Liver (tissue), 9 donors: ENCODE measurements around the gene TTC7B. TPM values are rescaled to one million over a fixed set of nuclear protein-coding genes. Genes with fewer than 3 reads are reported as not detected.

Experiments used
- DNase-seq: peaks from one replicate; pipeline ENCODE4 v3.0.0-alpha.2; 2017; ENCODE audit warnings: low spot score
- H3K27ac ChIP-seq, 2 donors: one replicate each; pipeline ENCODE4 v1.7.0; 2013; ENCODE audit warnings: inconsistent platforms in 2 of 2, low read length in 2 of 2, control low read depth in 1 of 2, low read depth in 1 of 2, mild to moderate bottlenecking in 1 of 2
- H3K27me3 ChIP-seq, 4 donors: one replicate each; pipeline versions ENCODE4 v1.6.1 to v1.7.0; 2013; ENCODE audit warnings: low read length in 3 of 4, inconsistent platforms in 1 of 4, mild to moderate bottlenecking in 1 of 4, moderate library complexity in 1 of 4; ENCODE audit not compliant: control insufficient read depth in 4 of 4, insufficient read depth in 4 of 4
- H3K36me3 ChIP-seq, 4 donors: one replicate each; pipeline versions ENCODE4 v1.6.1 to v1.7.0; 2013; ENCODE audit warnings: low read length in 3 of 4, mild to moderate bottlenecking in 3 of 4, low read depth in 1 of 4, moderate library complexity in 1 of 4; ENCODE audit not compliant: control insufficient read depth in 4 of 4, insufficient read depth in 3 of 4
- H3K4me1 ChIP-seq, 4 donors: one replicate each; pipeline versions ENCODE4 v1.6.1 to v1.7.0; 2013; ENCODE audit warnings: low read length in 3 of 4, mild to moderate bottlenecking in 3 of 4, moderate library complexity in 1 of 4; ENCODE audit not compliant: control insufficient read depth in 4 of 4, insufficient read depth in 4 of 4
- H3K4me3 ChIP-seq, 3 donors: one replicate each; pipeline versions ENCODE4 v1.6.1 to v1.7.0; 2013; ENCODE audit warnings: low read length in 3 of 3, control low read depth in 1 of 3, low read depth in 1 of 3, mild to moderate bottlenecking in 1 of 3
- H3K9ac ChIP-seq, 2 donors: one replicate each; pipeline ENCODE4 v1.7.0; 2013; ENCODE audit warnings: low read length in 2 of 2, mild to moderate bottlenecking in 2 of 2, moderate library complexity in 2 of 2, control low read depth in 1 of 2, low read depth in 1 of 2
- H3K9me3 ChIP-seq, 4 donors: one replicate each; pipeline versions ENCODE4 v1.6.1 to v1.7.0; 2013; ENCODE audit warnings: low read length in 3 of 4; ENCODE audit not compliant: control insufficient read depth in 4 of 4
- ATF3 ChIP-seq: IDR thresholded peaks from 2 replicates; pipeline ENCODE4 v1.6.1; 2016; ENCODE audit warnings: antibody characterized with exemption
- CTCF ChIP-seq: fragments of 150-350 bp; IDR thresholded peaks from 2 replicates; pipeline ENCODE4 v1.5.1; 2017; ENCODE audit warnings: improper control_type of control experiment, low read depth, low read length; ENCODE audit not compliant: missing input control
- EGR1 ChIP-seq, 2 donors: IDR thresholded peaks; 2 replicates each; pipeline ENCODE4 v1.6.1; 2016 to 2018; ENCODE audit warnings: antibody characterized with exemption in 2 of 2, low read depth in 2 of 2
- FOXA1 ChIP-seq: IDR thresholded peaks from 2 replicates; pipeline ENCODE4 v1.6.1; 2016; ENCODE audit warnings: antibody characterized with exemption
- FOXA2 ChIP-seq: IDR thresholded peaks from 2 replicates; pipeline ENCODE4 v1.6.1; 2016; ENCODE audit warnings: antibody characterized with exemption
- GABPA ChIP-seq, 2 donors: IDR thresholded peaks in 1 of 2; conservative IDR thresholded peaks in 1 of 2; 2 replicates each; pipeline ENCODE4 v1.6.1; 2016; ENCODE audit warnings: antibody characterized with exemption in 2 of 2, mild to moderate bottlenecking in 1 of 2, moderate library complexity in 1 of 2
- HNF4A ChIP-seq, 2 donors: conservative IDR thresholded peaks; 2 replicates each; pipeline ENCODE4 v1.6.1; 2016; ENCODE audit warnings: antibody characterized with exemption in 2 of 2, mild to moderate bottlenecking in 2 of 2
- HNF4G ChIP-seq: IDR thresholded peaks from 2 replicates; pipeline ENCODE4 v1.6.1; 2016; ENCODE audit warnings: antibody characterized with exemption
- JUND ChIP-seq, 2 donors: IDR thresholded peaks; 2 replicates each; pipeline ENCODE4 v1.6.1; 2016; ENCODE audit warnings: antibody characterized with exemption in 2 of 2
- MAX ChIP-seq: IDR thresholded peaks from 2 replicates; pipeline ENCODE4 v1.6.1; 2016; ENCODE audit warnings: antibody characterized with exemption
- NR2F2 ChIP-seq: IDR thresholded peaks from 2 replicates; pipeline ENCODE4 v1.6.1; 2016; ENCODE audit warnings: antibody characterized with exemption
- RAD21 ChIP-seq, 2 donors: IDR thresholded peaks; 2 replicates each; pipeline ENCODE4 v1.6.1; 2016; ENCODE audit warnings: antibody characterized with exemption in 2 of 2, mild to moderate bottlenecking in 2 of 2
- REST ChIP-seq: IDR thresholded peaks from 2 replicates; pipeline ENCODE4 v1.6.1; 2016; ENCODE audit warnings: antibody characterized with exemption, mild to moderate bottlenecking
- SP1 ChIP-seq: IDR thresholded peaks from 2 replicates; pipeline ENCODE4 v1.6.1; 2018; ENCODE audit warnings: antibody characterized with exemption, mild to moderate bottlenecking
- TAF1 ChIP-seq: conservative IDR thresholded peaks from 2 replicates; pipeline ENCODE4 v1.6.1; 2016; ENCODE audit warnings: antibody characterized with exemption, mild to moderate bottlenecking
- YY1 ChIP-seq: IDR thresholded peaks from 2 replicates; pipeline ENCODE4 v1.6.1; 2016; ENCODE audit warnings: antibody characterized with exemption, mild to moderate bottlenecking
- WGBS: extraction: QIAGEN DNeasy Blood & Tissue Kit; methylation state at CpG from one replicate; pipeline ENCODE4 v1.1.7; 2013; 5-methylcytosine and 5-hydroxymethylcytosine counted together
- polyA plus RNA-seq, 2 donors: library from polyadenylated mRNA; stranded (reverse) in 1 of 2; unstranded in 1 of 2; fragments of 200-250 nt in 1 of 2; fragments of >200 nt in 1 of 2; fragmentation: Nextera tagmentation in 1 of 2; extraction: Ambion mirVana in 1 of 2; gene quantifications; one replicate each; pipeline versions ENCODE4 v1.2.1 to v1.2.3, GENCODE V29; 2013 to 2015
- total RNA-seq, 2 donors: library from RNA; depleted of rRNA; stranded (reverse); fragments of >200 nt; gene quantifications; one replicate each; pipeline ENCODE4 v1.2.3, GENCODE V29; 2014
- donor health status: healthy.
- donor health status: healthy.
- donor health status: healthy.
- donor health status: healthy.
- donor health status: healthy.

The TTC7B gene
- total and polyA plus RNA-seq, 4 donors: 9.1 to 31.0 (median 12.5) TPM

GRCh38 chr14:90773196-90773486 lies 43.1 kb downstream of the TTC7B start:
- DNase-seq: no peak
- Histone ChIP-seq H3K4me3 (no peak overlapping the region), H3K27me3 (no peaks in the 10 kb centered on the region), H3K9me3 (no peaks in the 10 kb centered on the region), H3K27ac (no peak overlapping the region), H3K9ac (no peak overlapping the region), H3K36me3 (peaks cover 3 to 19% (median 9%) of the 10 kb centered on the region in 4 donors), H3K4me1 (no peaks in the 10 kb centered on the region)
- WGBS: 91% methylated on average over 1 of the region's 1 CpG
- TF ChIP-seq YY1 (no peak), RAD21 (IDR thresholded peaks at IDR 0.05) (no peak), JUND (IDR thresholded peaks at IDR 0.05) (no peak), MAX (no peak), HNF4G (no peak), FOXA1 (no peak)

- no peaks in the 10 kb centered on the region for H3K4me1 ChIP-seq
- H3K27ac ChIP-seq: no peak overlapping the region
- H3K27me3 ChIP-seq: no peaks in the 10 kb centered on the region
- H3K9ac ChIP-seq: no peak overlapping the region
- TF ChIP-seq RAD21 (IDR thresholded peaks at IDR 0.05): no peak
- TF ChIP-seq JUND (IDR thresholded peaks at IDR 0.05): no peak
- TF ChIP-seq MAX: no peak
- TF ChIP-seq CTCF: no peak
- no peak for TF ChIP-seq ATF3
- TF ChIP-seq TAF1: no peak
- no peak for TF ChIP-seq EGR1 (IDR thresholded peaks at IDR 0.05; ENCODE audit: low read depth in 2 of 2)
- no peak for TF ChIP-seq HNF4A (conservative IDR thresholded peaks at IDR 0.05)
- TF ChIP-seq GABPA (IDR thresholded peaks at IDR 0.05 in 1 of 2, conservative IDR thresholded peaks at IDR 0.05 in 1 of 2): no peak
- TF ChIP-seq NR2F2: no peak
- no peak for TF ChIP-seq SP1
- TF ChIP-seq FOXA2: no peak
- no peak for TF ChIP-seq FOXA1
- no peak for TF ChIP-seq REST
- no peak for TF ChIP-seq YY1
- no peak overlapping the region for H3K4me3 ChIP-seq
- H3K36me3 ChIP-seq: peaks cover 3 to 11% (median 9%) of the 10 kb centered on the region in 4 donors
- DNase-seq: no peak
- no peaks in the 10 kb centered on the region for H3K9me3 ChIP-seq
Observed at GRCh38 chr14:90767899-90768298, 48.3 kb downstream of the TTC7B start.
